Coronary artery (tissue), 2 donors: ENCODE measurements around the gene CPNE4.

Experiments
- DNase-seq: peaks from one replicate; pipeline ENCODE4 v3.0.0-alpha.2; 2017; ENCODE audit warnings: low spot score
- H3K27ac ChIP-seq, 2 donors: fragments of 200-600 bp; sonication (generic); one replicate each; pipeline ENCODE4 v1.5.1; 2016 to 2019
- H3K4me3 ChIP-seq: fragments of 200-600 bp; sonication (generic); 2 replicates; pipeline ENCODE4 v1.5.1; 2016; ENCODE audit warnings: mild to moderate bottlenecking, moderate library complexity
- CTCF ChIP-seq: fragments of 200-600 bp; sonication (generic); IDR thresholded peaks from one replicate; pipeline ENCODE4 v1.5.1; 2019; ENCODE audit warnings: antibody characterized with exemption

CPNE4 gene

GRCh38 chr3:132006605-132007204, 28.1 kb downstream of the CPNE4 start:
- DNase-seq = no peak
- no peak for TF ChIP-seq CTCF
- Histone ChIP-seq H3K27ac (no peak overlapping the region), H3K4me3 (no peak overlapping the region)

GRCh38 chr3:132004571-132004970, 30.2 kb downstream of the CPNE4 start:
- no peak for DNase-seq
- Histone ChIP-seq H3K4me3 (no peak overlapping the region), H3K27ac (no peak overlapping the region)
- no peak for TF ChIP-seq CTCF

- DNase-seq = no peak
- H3K4me3 ChIP-seq = no peak overlapping the region
- H3K27ac ChIP-seq = no peak overlapping the region
- no peak for TF ChIP-seq CTCF
Observed at GRCh38 chr3:132003685-132004084, 31.1 kb downstream of the CPNE4 start.

GRCh38 chr3:132001999-132002398, 32.8 kb downstream of the CPNE4 start:
- H3K27ac ChIP-seq = no peak overlapping the region
- no peak for TF ChIP-seq CTCF
- DNase-seq = no peak
- no peak overlapping the region for H3K4me3 ChIP-seq

- Histone ChIP-seq H3K27ac (no peak overlapping the region), H3K4me3 (no peak overlapping the region)
- DNase-seq = no peak
- TF ChIP-seq CTCF = no peak
Observed at GRCh38 chr3:132001036-132001435, 33.8 kb downstream of the CPNE4 start.

GRCh38 chr3:131998027-131998426, 36.8 kb downstream of the CPNE4 start:
- no peak for TF ChIP-seq CTCF
- Histone ChIP-seq H3K4me3 (no peak overlapping the region), H3K27ac (no peak overlapping the region)
- DNase-seq = no peak

- Histone ChIP-seq H3K27ac (no peak overlapping the region), H3K4me3 (no peak overlapping the region)
- no peak for DNase-seq
- no peak for TF ChIP-seq CTCF
Observed at GRCh38 chr3:131995891-131996290, 38.9 kb downstream of the CPNE4 start.
